ENCODE data around the gene KRT23.
A peak's percentile ranks its signal among the peaks of the same experiment; 100 is the strongest.
"Not testable (repeated sequence)": the region's sequence is repeated elsewhere in the genome, so short reads cannot be mapped to it uniquely, and the experiment has no call there.

Gene KRT23

GRCh38 chr17:40944531-40944930 lies 7.1 kb upstream of the KRT23 start:
- DNase-seq (ENCODE audit: low spot score in 2 of 2) (no peak), ATAC-seq (replicated peaks; ENCODE audit: extremely low read depth, poor library complexity, severe bottlenecking) (no peak)
- Mint-ChIP-seq H3K36me3 (ENCODE audit: insufficient read depth) (peaks cover 2% of the 10 kb centered on the region), H3K27ac (ENCODE audit: low read depth) (no peak overlapping the region), H3K4me3 (no peak overlapping the region), H3K9me3 (no peaks in the 10 kb centered on the region), H3K4me1 (no peaks in the 10 kb centered on the region), H3K27me3 (peaks cover 76% of the 10 kb centered on the region)

- Mint-ChIP-seq H3K4me1 (no peaks in the 10 kb centered on the region), H3K36me3 (ENCODE audit: insufficient read depth) (peaks cover 2% of the 10 kb centered on the region), H3K9me3 (no peaks in the 10 kb centered on the region), H3K27ac (ENCODE audit: low read depth) (no peak overlapping the region), H3K27me3 (peaks cover 75% of the 10 kb centered on the region), H3K4me3 (no peak overlapping the region)
- DNase-seq (ENCODE audit: low spot score in 2 of 2): no peak
- ATAC-seq (replicated peaks; ENCODE audit: extremely low read depth, poor library complexity, severe bottlenecking): no peak
Observed at GRCh38 chr17:40942553-40942952, 5.1 kb upstream of the KRT23 start.

GRCh38 chr17:40940266-40940665 lies 2.8 kb upstream of the KRT23 start:
- Mint-ChIP-seq H3K27ac (ENCODE audit: low read depth) (no peak overlapping the region), H3K4me1 (no peaks in the 10 kb centered on the region), H3K27me3 (peaks cover 75% of the 10 kb centered on the region), H3K9me3 (no peaks in the 10 kb centered on the region), H3K36me3 (ENCODE audit: insufficient read depth) (peaks cover 2% of the 10 kb centered on the region), H3K4me3 (no peak overlapping the region)
- ATAC-seq (replicated peaks; ENCODE audit: extremely low read depth, poor library complexity, severe bottlenecking): no peak
- DNase-seq (ENCODE audit: low spot score in 2 of 2): no peak

GRCh38 chr17:40938981-40939380 lies 1.5 kb upstream of the KRT23 start:
- H3K4me3 Mint-ChIP-seq: no peak overlapping the region
- H3K9me3 Mint-ChIP-seq: no peaks in the 10 kb centered on the region
- no peaks in the 10 kb centered on the region for H3K4me1 Mint-ChIP-seq
- H3K27ac Mint-ChIP-seq (ENCODE audit: low read depth): no peak overlapping the region
- ATAC-seq (replicated peaks; ENCODE audit: extremely low read depth, poor library complexity, severe bottlenecking) (no peak), DNase-seq (ENCODE audit: low spot score in 2 of 2) (no peak)
- peaks cover 73% of the 10 kb centered on the region for H3K27me3 Mint-ChIP-seq
- H3K36me3 Mint-ChIP-seq (ENCODE audit: insufficient read depth): peaks cover 2% of the 10 kb centered on the region

GRCh38 chr17:40936976-40937375 lies 470 bp downstream of the KRT23 start:
- no peaks in the 10 kb centered on the region for H3K4me1 Mint-ChIP-seq
- DNase-seq (ENCODE audit: low spot score in 2 of 2) (no peak), ATAC-seq (replicated peaks; ENCODE audit: extremely low read depth, poor library complexity, severe bottlenecking) (no peak)
- H3K27me3 Mint-ChIP-seq: peaks cover 70% of the 10 kb centered on the region
- no peak overlapping the region for H3K27ac Mint-ChIP-seq (ENCODE audit: low read depth)
- H3K4me3 Mint-ChIP-seq: no peak overlapping the region
- H3K9me3 Mint-ChIP-seq: no peaks in the 10 kb centered on the region
- H3K36me3 Mint-ChIP-seq (ENCODE audit: insufficient read depth): peaks cover 2% of the 10 kb centered on the region

- Mint-ChIP-seq H3K4me1 (no peaks in the 10 kb centered on the region), H3K4me3 (no peak overlapping the region), H3K27me3 (peaks cover 70% of the 10 kb centered on the region), H3K9me3 (no peaks in the 10 kb centered on the region), H3K27ac (ENCODE audit: low read depth) (no peak overlapping the region), H3K36me3 (ENCODE audit: insufficient read depth) (no peaks in the 10 kb centered on the region)
- ATAC-seq (replicated peaks; ENCODE audit: extremely low read depth, poor library complexity, severe bottlenecking): no peak
- DNase-seq (ENCODE audit: low spot score in 2 of 2): no peak
Observed at GRCh38 chr17:40936437-40936971, 942 bp downstream of the KRT23 start.

GRCh38 chr17:40935624-40936023 lies 1.8 kb downstream of the KRT23 start:
- H3K27me3 Mint-ChIP-seq: peaks cover 70% of the 10 kb centered on the region
- no peak overlapping the region for H3K27ac Mint-ChIP-seq (ENCODE audit: low read depth)
- H3K4me1 Mint-ChIP-seq: no peaks in the 10 kb centered on the region
- no peak overlapping the region for H3K4me3 Mint-ChIP-seq
- H3K36me3 Mint-ChIP-seq (ENCODE audit: insufficient read depth): no peaks in the 10 kb centered on the region
- no peaks in the 10 kb centered on the region for H3K9me3 Mint-ChIP-seq
- no peak for DNase-seq (ENCODE audit: low spot score in 2 of 2)
- peak; percentile 52 for ATAC-seq (replicated peaks; ENCODE audit: extremely low read depth, poor library complexity, severe bottlenecking)

GRCh38 chr17:40932608-40933007 lies 4.8 kb downstream of the KRT23 start:
- H3K36me3 Mint-ChIP-seq (ENCODE audit: insufficient read depth): no peaks in the 10 kb centered on the region
- no peaks in the 10 kb centered on the region for H3K9me3 Mint-ChIP-seq
- DNase-seq (ENCODE audit: low spot score in 2 of 2): no peak
- ATAC-seq (replicated peaks; ENCODE audit: extremely low read depth, poor library complexity, severe bottlenecking): no peak
- H3K27ac Mint-ChIP-seq (ENCODE audit: low read depth): no peak overlapping the region
- no peak overlapping the region for H3K4me3 Mint-ChIP-seq
- H3K4me1 Mint-ChIP-seq: no peaks in the 10 kb centered on the region
- peaks cover 60% of the 10 kb centered on the region for H3K27me3 Mint-ChIP-seq

GRCh38 chr17:40931311-40931710 lies 6.1 kb downstream of the KRT23 start:
- Mint-ChIP-seq H3K27ac (ENCODE audit: low read depth) (no peak overlapping the region), H3K36me3 (ENCODE audit: insufficient read depth) (no peaks in the 10 kb centered on the region), H3K4me1 (no peaks in the 10 kb centered on the region), H3K27me3 (peaks cover 60% of the 10 kb centered on the region), H3K4me3 (no peak overlapping the region), H3K9me3 (no peaks in the 10 kb centered on the region)
- no peak for ATAC-seq (replicated peaks; ENCODE audit: extremely low read depth, poor library complexity, severe bottlenecking)
- DNase-seq (ENCODE audit: low spot score in 2 of 2): no peak

- Mint-ChIP-seq H3K27me3 (peaks cover 39% of the 10 kb centered on the region), H3K4me1 (peaks cover 5% of the 10 kb centered on the region), H3K27ac (ENCODE audit: low read depth) (no peak overlapping the region), H3K4me3 (no peak overlapping the region), H3K36me3 (ENCODE audit: insufficient read depth) (no peaks in the 10 kb centered on the region), H3K9me3 (no peaks in the 10 kb centered on the region)
- DNase-seq (ENCODE audit: low spot score in 2 of 2): no peak
- ATAC-seq (replicated peaks; ENCODE audit: extremely low read depth, poor library complexity, severe bottlenecking): no peak
Observed at GRCh38 chr17:40926341-40926740, 11.1 kb downstream of the KRT23 start.

- peak overlapping the region; percentile 16 for H3K27ac Mint-ChIP-seq (ENCODE audit: low read depth)
- DNase-seq (ENCODE audit: low spot score in 2 of 2): no peak
- H3K4me1 Mint-ChIP-seq: peaks cover 5% of the 10 kb centered on the region
- H3K4me3 Mint-ChIP-seq: no peak overlapping the region
- peaks cover 39% of the 10 kb centered on the region for H3K27me3 Mint-ChIP-seq
- no peaks in the 10 kb centered on the region for H3K9me3 Mint-ChIP-seq
- H3K36me3 Mint-ChIP-seq (ENCODE audit: insufficient read depth): no peaks in the 10 kb centered on the region
- no peak for ATAC-seq (replicated peaks; ENCODE audit: extremely low read depth, poor library complexity, severe bottlenecking)
Observed at GRCh38 chr17:40922239-40922638, 15.2 kb downstream of the KRT23 start.

- no peak overlapping the region for H3K4me3 Mint-ChIP-seq
- peaks cover 5% of the 10 kb centered on the region for H3K4me1 Mint-ChIP-seq
- no peak for ATAC-seq (replicated peaks; ENCODE audit: extremely low read depth, poor library complexity, severe bottlenecking)
- H3K36me3 Mint-ChIP-seq (ENCODE audit: insufficient read depth): no peaks in the 10 kb centered on the region
- no peak overlapping the region for H3K27ac Mint-ChIP-seq (ENCODE audit: low read depth)
- DNase-seq (ENCODE audit: low spot score in 2 of 2): no peak
- H3K9me3 Mint-ChIP-seq: no peaks in the 10 kb centered on the region
- H3K27me3 Mint-ChIP-seq: peaks cover 27% of the 10 kb centered on the region
Observed at GRCh38 chr17:40921026-40921425, 16.4 kb downstream of the KRT23 start.

- not testable (repeated sequence) for H3K36me3 Mint-ChIP-seq (ENCODE audit: insufficient read depth); H3K9me3 Mint-ChIP-seq; H3K27ac Mint-ChIP-seq (ENCODE audit: low read depth); DNase-seq (ENCODE audit: low spot score in 2 of 2); ATAC-seq (replicated peaks; ENCODE audit: extremely low read depth, poor library complexity, severe bottlenecking); H3K4me1 Mint-ChIP-seq; H3K4me3 Mint-ChIP-seq
- H3K27me3 Mint-ChIP-seq: peaks cover 17% of the 10 kb centered on the region
Observed at GRCh38 chr17:40917116-40917515, 20.3 kb downstream of the KRT23 start.

- peaks cover 24% of the 10 kb centered on the region for H3K27me3 Mint-ChIP-seq
- no peaks in the 10 kb centered on the region for H3K9me3 Mint-ChIP-seq
- no peaks in the 10 kb centered on the region for H3K4me1 Mint-ChIP-seq
- ATAC-seq (replicated peaks; ENCODE audit: extremely low read depth, poor library complexity, severe bottlenecking): no peak
- no peak for DNase-seq (ENCODE audit: low spot score in 2 of 2)
- no peaks in the 10 kb centered on the region for H3K36me3 Mint-ChIP-seq (ENCODE audit: insufficient read depth)
- H3K27ac Mint-ChIP-seq (ENCODE audit: low read depth): no peak overlapping the region
- no peak overlapping the region for H3K4me3 Mint-ChIP-seq
Observed at GRCh38 chr17:40916366-40916765, 21.1 kb downstream of the KRT23 start.

All from central memory CD8-positive, alpha-beta T cell (primary cell).